ENCODE measurements around the gene ISM2.

Gene ISM2

GRCh38 chr14:77503138-77503537 is 4.5 kb upstream of the ISM2 start:
- Histone ChIP-seq H3K27me3 (ENCODE audit: control insufficient read depth, insufficient read depth, low read length) (peaks cover 25% of the 10 kb centered on the region), H3K4me1 (ENCODE audit: control insufficient read depth, insufficient read depth, low read length) (peaks cover 5% of the 10 kb centered on the region), H3K9ac (ENCODE audit: low read length) (no peak overlapping the region), H3K9me3 (ENCODE audit: control insufficient read depth, low read length) (no peaks in the 10 kb centered on the region), H3K4me3 (ENCODE audit: low read length) (no peak overlapping the region), H3K36me3 (ENCODE audit: control insufficient read depth, insufficient read depth, low read length) (no peaks in the 10 kb centered on the region)

GRCh38 chr14:77502109-77502782 is 3.6 kb upstream of the ISM2 start:
- peaks cover 29% of the 10 kb centered on the region for H3K27me3 ChIP-seq (ENCODE audit: control insufficient read depth, insufficient read depth, low read length)
- H3K36me3 ChIP-seq (ENCODE audit: control insufficient read depth, insufficient read depth, low read length): no peaks in the 10 kb centered on the region
- H3K4me1 ChIP-seq (ENCODE audit: control insufficient read depth, insufficient read depth, low read length): peaks cover 9% of the 10 kb centered on the region
- H3K9ac ChIP-seq (ENCODE audit: low read length): no peak overlapping the region
- no peaks in the 10 kb centered on the region for H3K9me3 ChIP-seq (ENCODE audit: control insufficient read depth, low read length)
- H3K4me3 ChIP-seq (ENCODE audit: low read length): no peak overlapping the region

- Histone ChIP-seq H3K9me3 (ENCODE audit: control insufficient read depth, low read length) (no peaks in the 10 kb centered on the region), H3K4me1 (ENCODE audit: control insufficient read depth, insufficient read depth, low read length) (peaks cover 9% of the 10 kb centered on the region), H3K4me3 (ENCODE audit: low read length) (peak overlapping the region; percentile 14), H3K9ac (ENCODE audit: low read length) (no peak overlapping the region), H3K27me3 (ENCODE audit: control insufficient read depth, insufficient read depth, low read length) (peaks cover 29% of the 10 kb centered on the region), H3K36me3 (ENCODE audit: control insufficient read depth, insufficient read depth, low read length) (no peaks in the 10 kb centered on the region)
Measured at GRCh38 chr14:77498984-77499527, 440 bp upstream of the ISM2 start.

GRCh38 chr14:77495334-77495733 is 3.3 kb downstream of the ISM2 start:
- peaks cover 9% of the 10 kb centered on the region for H3K4me1 ChIP-seq (ENCODE audit: control insufficient read depth, insufficient read depth, low read length)
- no peak overlapping the region for H3K9ac ChIP-seq (ENCODE audit: low read length)
- no peaks in the 10 kb centered on the region for H3K36me3 ChIP-seq (ENCODE audit: control insufficient read depth, insufficient read depth, low read length)
- H3K9me3 ChIP-seq (ENCODE audit: control insufficient read depth, low read length): no peaks in the 10 kb centered on the region
- peaks cover 26% of the 10 kb centered on the region for H3K27me3 ChIP-seq (ENCODE audit: control insufficient read depth, insufficient read depth, low read length)
- H3K4me3 ChIP-seq (ENCODE audit: low read length): no peak overlapping the region

GRCh38 chr14:77491056-77491455 is 7.6 kb downstream of the ISM2 start:
- no peaks in the 10 kb centered on the region for H3K4me1 ChIP-seq (ENCODE audit: control insufficient read depth, insufficient read depth, low read length)
- H3K36me3 ChIP-seq (ENCODE audit: control insufficient read depth, insufficient read depth, low read length): no peaks in the 10 kb centered on the region
- H3K9me3 ChIP-seq (ENCODE audit: control insufficient read depth, low read length): no peaks in the 10 kb centered on the region
- no peaks in the 10 kb centered on the region for H3K27me3 ChIP-seq (ENCODE audit: control insufficient read depth, insufficient read depth, low read length)
- H3K9ac ChIP-seq (ENCODE audit: low read length): no peak overlapping the region
- no peak overlapping the region for H3K4me3 ChIP-seq (ENCODE audit: low read length)

- no peaks in the 10 kb centered on the region for H3K4me1 ChIP-seq (ENCODE audit: control insufficient read depth, insufficient read depth, low read length)
- H3K4me3 ChIP-seq (ENCODE audit: low read length): no peak overlapping the region
Measured at GRCh38 chr14:77490347-77490986, 8.1 kb downstream of the ISM2 start.

GRCh38 chr14:77489041-77489440 is 9.6 kb downstream of the ISM2 start:
- Histone ChIP-seq H3K36me3 (ENCODE audit: control insufficient read depth, insufficient read depth, low read length) (no peaks in the 10 kb centered on the region), H3K27me3 (ENCODE audit: control insufficient read depth, insufficient read depth, low read length) (no peaks in the 10 kb centered on the region), H3K4me1 (ENCODE audit: control insufficient read depth, insufficient read depth, low read length) (no peaks in the 10 kb centered on the region), H3K4me3 (ENCODE audit: low read length) (no peak overlapping the region), H3K9me3 (ENCODE audit: control insufficient read depth, low read length) (no peaks in the 10 kb centered on the region), H3K9ac (ENCODE audit: low read length) (no peak overlapping the region)

More at GRCh38 chr14:77490347-77490986, 8.1 kb downstream of the ISM2 start:
- no peaks in the 10 kb centered on the region for H3K36me3 ChIP-seq (ENCODE audit: control insufficient read depth, insufficient read depth, low read length)
- no peaks in the 10 kb centered on the region for H3K9me3 ChIP-seq (ENCODE audit: control insufficient read depth, low read length)
- no peaks in the 10 kb centered on the region for H3K27me3 ChIP-seq (ENCODE audit: control insufficient read depth, insufficient read depth, low read length)
- H3K9ac ChIP-seq (ENCODE audit: low read length): no peak overlapping the region

GRCh38 chr14:77488558-77488957 is 10.1 kb downstream of the ISM2 start:
- Histone ChIP-seq H3K36me3 (ENCODE audit: control insufficient read depth, insufficient read depth, low read length) (no peaks in the 10 kb centered on the region), H3K9me3 (ENCODE audit: control insufficient read depth, low read length) (no peaks in the 10 kb centered on the region), H3K27me3 (ENCODE audit: control insufficient read depth, insufficient read depth, low read length) (no peaks in the 10 kb centered on the region), H3K4me1 (ENCODE audit: control insufficient read depth, insufficient read depth, low read length) (no peaks in the 10 kb centered on the region), H3K9ac (ENCODE audit: low read length) (no peak overlapping the region), H3K4me3 (ENCODE audit: low read length) (no peak overlapping the region)

GRCh38 chr14:77485901-77486678 is 12.5 kb downstream of the ISM2 start:
- H3K4me3 ChIP-seq (ENCODE audit: low read length): no peak overlapping the region
- no peaks in the 10 kb centered on the region for H3K36me3 ChIP-seq (ENCODE audit: control insufficient read depth, insufficient read depth, low read length)
- no peaks in the 10 kb centered on the region for H3K9me3 ChIP-seq (ENCODE audit: control insufficient read depth, low read length)
- no peaks in the 10 kb centered on the region for H3K4me1 ChIP-seq (ENCODE audit: control insufficient read depth, insufficient read depth, low read length)
- H3K27me3 ChIP-seq (ENCODE audit: control insufficient read depth, insufficient read depth, low read length): no peaks in the 10 kb centered on the region
- H3K9ac ChIP-seq (ENCODE audit: low read length): no peak overlapping the region

GRCh38 chr14:77485256-77485655 is 13.4 kb downstream of the ISM2 start:
- Histone ChIP-seq H3K9me3 (ENCODE audit: control insufficient read depth, low read length) (no peaks in the 10 kb centered on the region), H3K36me3 (ENCODE audit: control insufficient read depth, insufficient read depth, low read length) (no peaks in the 10 kb centered on the region)

GRCh38 chr14:77482422-77482821 is 16.2 kb downstream of the ISM2 start:
- Histone ChIP-seq H3K27me3 (ENCODE audit: control insufficient read depth, insufficient read depth, low read length) (peaks cover 4% of the 10 kb centered on the region), H3K4me1 (ENCODE audit: control insufficient read depth, insufficient read depth, low read length) (no peaks in the 10 kb centered on the region), H3K4me3 (ENCODE audit: low read length) (no peak overlapping the region), H3K36me3 (ENCODE audit: control insufficient read depth, insufficient read depth, low read length) (no peaks in the 10 kb centered on the region), H3K9ac (ENCODE audit: low read length) (no peak overlapping the region), H3K9me3 (ENCODE audit: control insufficient read depth, low read length) (no peaks in the 10 kb centered on the region)

More at GRCh38 chr14:77485256-77485655, 13.4 kb downstream of the ISM2 start:
- H3K27me3 ChIP-seq (ENCODE audit: control insufficient read depth, insufficient read depth, low read length): no peaks in the 10 kb centered on the region
- no peak overlapping the region for H3K9ac ChIP-seq (ENCODE audit: low read length)
- no peak overlapping the region for H3K4me3 ChIP-seq (ENCODE audit: low read length)
- H3K4me1 ChIP-seq (ENCODE audit: control insufficient read depth, insufficient read depth, low read length): no peaks in the 10 kb centered on the region

- Histone ChIP-seq H3K9me3 (ENCODE audit: control insufficient read depth, low read length) (no peaks in the 10 kb centered on the region), H3K27me3 (ENCODE audit: control insufficient read depth, insufficient read depth, low read length) (peaks cover 4% of the 10 kb centered on the region), H3K9ac (ENCODE audit: low read length) (no peak overlapping the region), H3K36me3 (ENCODE audit: control insufficient read depth, insufficient read depth, low read length) (no peaks in the 10 kb centered on the region), H3K4me3 (ENCODE audit: low read length) (no peak overlapping the region), H3K4me1 (ENCODE audit: control insufficient read depth, insufficient read depth, low read length) (no peaks in the 10 kb centered on the region)
Measured at GRCh38 chr14:77478796-77479195, 19.8 kb downstream of the ISM2 start.
